ENCODE results near the gene ATG9B. TPM values are rescaled to one million over a fixed set of nuclear protein-coding genes. Genes with fewer than 3 reads are reported as not detected.

The ATG9B gene
- total and polyA plus RNA-seq, 2 of the 13 experiments (the other 11 are each of a cell fraction or from before 2014, with no cell fraction given), result 0.24 TPM; not detected in 1

DNA sequence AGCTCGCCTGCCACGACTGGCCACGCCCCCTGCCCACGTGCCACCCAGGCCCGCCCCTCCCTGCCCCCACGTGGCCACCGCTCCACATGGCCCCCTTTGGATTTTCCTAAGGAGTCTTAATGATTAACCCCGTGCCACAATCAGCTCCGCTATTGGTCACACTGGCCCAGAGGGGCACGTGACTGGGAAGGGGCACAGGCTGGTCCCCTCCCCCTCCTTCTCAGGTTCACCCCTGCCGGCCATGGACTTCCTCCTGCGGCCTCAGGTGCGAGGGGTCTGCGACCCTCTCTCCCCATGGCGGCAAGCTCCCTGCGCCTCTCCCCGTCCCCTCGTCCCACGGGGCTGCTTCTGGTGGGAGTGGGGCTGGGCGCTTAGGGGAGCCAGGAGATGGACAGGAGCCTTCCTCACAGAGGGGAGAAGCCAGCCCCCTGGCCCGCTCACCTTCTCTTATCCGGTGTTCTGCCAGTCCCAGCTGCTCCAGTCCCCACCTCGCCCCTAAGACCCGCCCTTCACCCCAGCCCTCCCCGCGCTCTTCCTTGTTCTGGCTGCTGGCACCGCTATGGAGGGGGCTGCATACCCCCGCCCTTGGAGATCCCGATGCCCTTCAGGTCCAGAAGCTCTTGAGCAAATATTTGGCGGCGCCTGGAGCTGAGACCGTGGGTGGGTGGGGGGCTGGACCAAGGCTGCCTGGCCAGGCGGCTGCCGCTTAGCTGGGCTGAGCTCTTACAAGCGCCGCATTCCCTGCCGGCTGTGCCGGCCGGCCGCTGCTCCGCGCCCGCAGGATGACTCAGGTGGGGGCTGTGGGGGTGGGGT is 38.3 kb upstream of the ATG9B start (continued):
- TF ChIP-seq ZNF629 (CRISPR knock-in tag; conservative IDR thresholded peaks at IDR 0.05) (no peak), ZNF564 (CRISPR knock-in tag; IDR thresholded peaks at IDR 0.05) (no peak), ARNTL (CRISPR knock-in tag; IDR thresholded peaks at IDR 0.05) (peak; percentile 99), PPARG (CRISPR knock-in tag; conservative IDR thresholded peaks at IDR 0.05) (0 out of 2 replicates have a peak, but pooled peaks have one; percentile 33), HOXA7 (CRISPR knock-in tag; IDR thresholded peaks at IDR 0.05) (no peak), KDM2A (CRISPR knock-in tag; IDR thresholded peaks at IDR 0.05; ENCODE audit: borderline replicate concordance, low read depth) (0 out of 2 replicates have a peak, but pooled peaks have one; percentile 45), PRMT3 (CRISPR knock-in tag; IDR thresholded peaks at IDR 0.05; ENCODE audit: borderline replicate concordance, low read depth) (no peak), MED13 (CRISPR knock-in tag; IDR thresholded peaks at IDR 0.05) (peak; percentile 45; the same call in 1 of the 2 replicates), ADNP (CRISPR knock-in tag; IDR thresholded peaks at IDR 0.05) (no peak), FOXA3 (CRISPR knock-in tag; IDR thresholded peaks at IDR 0.05) (peak; percentile 50; the same call in 1 of the 2 replicates), REXO4 (CRISPR knock-in tag; IDR thresholded peaks at IDR 0.05; ENCODE audit: borderline replicate concordance) (no peak), HOXA9 (CRISPR knock-in tag; IDR thresholded peaks at IDR 0.05; ENCODE audit: borderline replicate concordance) (no peak), POLR2G (IDR thresholded peaks at IDR 0.05; ENCODE audit: low read depth, low read length) (peak; percentile 80), ZBTB1 (CRISPR knock-in tag; IDR thresholded peaks at IDR 0.05; ENCODE audit: borderline replicate concordance) (no peak), MYNN (CRISPR knock-in tag; IDR thresholded peaks at IDR 0.05; ENCODE audit: low read depth) (no peak), RARA (CRISPR knock-in tag; IDR thresholded peaks at IDR 0.05) (peak; percentile 38), ZNF777 (CRISPR knock-in tag; IDR thresholded peaks at IDR 0.05) (no peak)
- TF ChIP-seq, protein P1, sequence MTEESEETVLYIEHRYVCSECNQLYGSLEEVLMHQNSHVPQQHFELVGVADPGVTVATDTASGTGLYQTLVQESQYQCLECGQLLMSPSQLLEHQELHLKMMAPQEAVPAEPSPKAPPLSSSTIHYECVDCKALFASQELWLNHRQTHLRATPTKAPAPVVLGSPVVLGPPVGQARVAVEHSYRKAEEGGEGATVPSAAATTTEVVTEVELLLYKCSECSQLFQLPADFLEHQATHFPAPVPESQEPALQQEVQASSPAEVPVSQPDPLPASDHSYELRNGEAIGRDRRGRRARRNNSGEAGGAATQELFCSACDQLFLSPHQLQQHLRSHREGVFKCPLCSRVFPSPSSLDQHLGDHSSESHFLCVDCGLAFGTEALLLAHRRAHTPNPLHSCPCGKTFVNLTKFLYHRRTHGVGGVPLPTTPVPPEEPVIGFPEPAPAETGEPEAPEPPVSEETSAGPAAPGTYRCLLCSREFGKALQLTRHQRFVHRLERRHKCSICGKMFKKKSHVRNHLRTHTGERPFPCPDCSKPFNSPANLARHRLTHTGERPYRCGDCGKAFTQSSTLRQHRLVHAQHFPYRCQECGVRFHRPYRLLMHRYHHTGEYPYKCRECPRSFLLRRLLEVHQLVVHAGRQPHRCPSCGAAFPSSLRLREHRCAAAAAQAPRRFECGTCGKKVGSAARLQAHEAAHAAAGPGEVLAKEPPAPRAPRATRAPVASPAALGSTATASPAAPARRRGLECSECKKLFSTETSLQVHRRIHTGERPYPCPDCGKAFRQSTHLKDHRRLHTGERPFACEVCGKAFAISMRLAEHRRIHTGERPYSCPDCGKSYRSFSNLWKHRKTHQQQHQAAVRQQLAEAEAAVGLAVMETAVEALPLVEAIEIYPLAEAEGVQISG (CRISPR knock-in tag; IDR thresholded peaks at IDR 0.05), result peak; percentile 14; the same call in 1 of the 2 replicates
- TF ChIP-seq, protein P2, sequence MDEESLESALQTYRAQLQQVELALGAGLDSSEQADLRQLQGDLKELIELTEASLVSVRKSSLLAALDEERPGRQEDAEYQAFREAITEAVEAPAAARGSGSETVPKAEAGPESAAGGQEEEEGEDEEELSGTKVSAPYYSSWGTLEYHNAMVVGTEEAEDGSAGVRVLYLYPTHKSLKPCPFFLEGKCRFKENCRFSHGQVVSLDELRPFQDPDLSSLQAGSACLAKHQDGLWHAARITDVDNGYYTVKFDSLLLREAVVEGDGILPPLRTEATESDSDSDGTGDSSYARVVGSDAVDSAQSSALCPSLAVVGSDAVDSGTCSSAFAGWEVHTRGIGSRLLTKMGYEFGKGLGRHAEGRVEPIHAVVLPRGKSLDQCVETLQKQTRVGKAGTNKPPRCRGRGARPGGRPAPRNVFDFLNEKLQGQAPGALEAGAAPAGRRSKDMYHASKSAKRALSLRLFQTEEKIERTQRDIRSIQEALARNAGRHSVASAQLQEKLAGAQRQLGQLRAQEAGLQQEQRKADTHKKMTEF (CRISPR knock-in tag; IDR thresholded peaks at IDR 0.05), result peak; percentile 60
- TF ChIP-seq, protein P3, sequence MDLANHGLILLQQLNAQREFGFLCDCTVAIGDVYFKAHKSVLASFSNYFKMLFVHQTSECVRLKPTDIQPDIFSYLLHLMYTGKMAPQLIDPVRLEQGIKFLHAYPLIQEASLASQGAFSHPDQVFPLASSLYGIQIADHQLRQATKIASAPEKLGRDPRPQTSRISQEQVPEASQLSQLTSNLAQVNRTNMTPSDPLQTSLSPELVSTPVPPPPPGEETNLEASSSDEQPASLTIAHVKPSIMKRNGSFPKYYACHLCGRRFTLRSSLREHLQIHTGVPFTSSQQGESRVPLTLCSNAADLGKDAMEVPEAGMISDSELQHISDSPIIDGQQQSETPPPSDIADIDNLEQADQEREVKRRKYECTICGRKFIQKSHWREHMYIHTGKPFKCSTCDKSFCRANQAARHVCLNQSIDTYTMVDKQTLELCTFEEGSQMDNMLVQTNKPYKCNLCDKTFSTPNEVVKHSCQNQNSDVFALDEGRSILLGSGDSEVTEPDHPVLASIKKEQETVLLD (CRISPR knock-in tag; IDR thresholded peaks at IDR 0.05; ENCODE audit: low read depth), result no peak
- TF ChIP-seq, protein P4, sequence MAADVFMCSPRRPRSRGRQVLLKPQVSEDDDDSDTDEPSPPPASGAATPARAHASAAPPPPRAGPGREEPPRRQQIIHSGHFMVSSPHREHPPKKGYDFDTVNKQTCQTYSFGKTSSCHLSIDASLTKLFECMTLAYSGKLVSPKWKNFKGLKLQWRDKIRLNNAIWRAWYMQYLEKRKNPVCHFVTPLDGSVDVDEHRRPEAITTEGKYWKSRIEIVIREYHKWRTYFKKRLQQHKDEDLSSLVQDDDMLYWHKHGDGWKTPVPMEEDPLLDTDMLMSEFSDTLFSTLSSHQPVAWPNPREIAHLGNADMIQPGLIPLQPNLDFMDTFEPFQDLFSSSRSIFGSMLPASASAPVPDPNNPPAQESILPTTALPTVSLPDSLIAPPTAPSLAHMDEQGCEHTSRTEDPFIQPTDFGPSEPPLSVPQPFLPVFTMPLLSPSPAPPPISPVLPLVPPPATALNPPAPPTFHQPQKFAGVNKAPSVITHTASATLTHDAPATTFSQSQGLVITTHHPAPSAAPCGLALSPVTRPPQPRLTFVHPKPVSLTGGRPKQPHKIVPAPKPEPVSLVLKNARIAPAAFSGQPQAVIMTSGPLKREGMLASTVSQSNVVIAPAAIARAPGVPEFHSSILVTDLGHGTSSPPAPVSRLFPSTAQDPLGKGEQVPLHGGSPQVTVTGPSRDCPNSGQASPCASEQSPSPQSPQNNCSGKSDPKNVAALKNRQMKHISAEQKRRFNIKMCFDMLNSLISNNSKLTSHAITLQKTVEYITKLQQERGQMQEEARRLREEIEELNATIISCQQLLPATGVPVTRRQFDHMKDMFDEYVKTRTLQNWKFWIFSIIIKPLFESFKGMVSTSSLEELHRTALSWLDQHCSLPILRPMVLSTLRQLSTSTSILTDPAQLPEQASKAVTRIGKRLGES (CRISPR knock-in tag; IDR thresholded peaks at IDR 0.05; ENCODE audit: borderline replicate concordance), result peak; percentile 78
